Activated CD4-positive, alpha-beta T cell treated with anti-CD3 and anti-CD28 coated beads, Interleukin-2, amount 50 U/mL, for 24 hours (primary cell): Measurements from ENCODE around the gene PLAAT3.
"Not testable (repeated sequence)": the region's sequence is repeated elsewhere in the genome, so short reads cannot be mapped to it uniquely, and the experiment has no call there.

ENCODE experiments used
- DNase-seq, 2 donors: peaks; one replicate each; pipeline ENCODE4 v3.0.0-alpha.2; 2020; ENCODE audit warnings: low read depth in 1 of 2, low spot score in 1 of 2

Gene PLAAT3

GRCh38 chr11:63542506-63542905 lies 71.7 kb downstream of the PLAAT3 start:
- not testable (repeated sequence) for DNase-seq

GRCh38 chr11:63537293-63538101 lies 76.7 kb downstream of the PLAAT3 start:
- no peak for DNase-seq

GRCh38 chr11:63536669-63537292 lies 77.5 kb downstream of the PLAAT3 start, which contains the start of gene PLAAT4:
PLAAT4 (plus strand) TSS chr11:63536808; CDS start chr11:63536869, 61 bp downstream.
- DNase-seq: peak in 1 of 2 donors; percentile 19

GRCh38 chr11:63535734-63536133 lies 78.5 kb downstream of the PLAAT3 start:
- no peak for DNase-seq

GRCh38 chr11:63534895-63535461 lies 79.3 kb downstream of the PLAAT3 start:
- DNase-seq: no peak

GRCh38 chr11:63534076-63534475 lies 80.2 kb downstream of the PLAAT3 start:
- no peak for DNase-seq

- DNase-seq: no peak
These were observed 81.3 kb downstream of the PLAAT3 start for GRCh38 chr11:63532799-63533475.

- no peak for DNase-seq
These were observed 82.1 kb downstream of the PLAAT3 start for GRCh38 chr11:63532117-63532516.

- peak in 1 of 2 donors; percentile 47 for DNase-seq
These were observed 83.0 kb downstream of the PLAAT3 start for GRCh38 chr11:63531074-63531792.

- DNase-seq: no peak
These were observed 84.2 kb downstream of the PLAAT3 start for GRCh38 chr11:63530021-63530420.

GRCh38 chr11:63529373-63529772 lies 84.9 kb downstream of the PLAAT3 start:
- not testable (repeated sequence) for DNase-seq

GRCh38 chr11:63528729-63529278 lies 85.4 kb downstream of the PLAAT3 start:
- DNase-seq: not testable (repeated sequence)

GRCh38 chr11:63528156-63528555 lies 86.1 kb downstream of the PLAAT3 start:
- DNase-seq: not testable (repeated sequence)

GRCh38 chr11:63527667-63528066 lies 86.6 kb downstream of the PLAAT3 start:
- no peak for DNase-seq
